Activated CD8-positive, alpha-beta T cell treated with anti-CD3 and anti-CD28 coated beads for 36 hours (primary cell): Measurements from ENCODE around the gene PLEKHF1. TPM values are rescaled to one million over a fixed set of nuclear protein-coding genes. Genes with fewer than 3 reads are reported as not detected.
A peak's percentile ranks its signal among the peaks of the same experiment; 100 is the strongest.

Source experiments
- ATAC-seq: fragments of 200-7000 bp; cut with Tn5 transposase; one replicate; pipeline ENCODE4 v1.10.0; 2021; ENCODE audit warnings: mild to moderate bottlenecking, moderate library complexity
- CTCF ChIA-PET: fragments of 350-600 bp; sonication (Branson Sonifier 250); formaldehyde crosslinking; loops from one replicate; lab custom pipeline; 2021; ENCODE audit warnings: antibody characterized with exemption; lab: Charles Lee
- POLR2A ChIA-PET: fragments of 350-600 bp; sonication (Branson Sonifier 250); formaldehyde crosslinking; loops from one replicate; lab custom pipeline; 2021; ENCODE audit warnings: antibody characterized with exemption; lab: Charles Lee
- DNase-seq: peaks from one replicate; pipeline ENCODE4 v3.0.0-alpha.2; 2020
- H3K27ac Mint-ChIP-seq: one replicate; pipeline ENCODE4 v1.8.0; 2021; ENCODE audit warnings: mild to moderate bottlenecking, mixed read lengths
- H3K27me3 Mint-ChIP-seq: one replicate; pipeline ENCODE4 v1.8.0; 2021; ENCODE audit warnings: mixed read lengths
- H3K36me3 Mint-ChIP-seq: one replicate; pipeline ENCODE4 v1.8.0; 2021; ENCODE audit warnings: low read depth, mixed read lengths
- H3K4me1 Mint-ChIP-seq: one replicate; pipeline ENCODE4 v1.8.0; 2021; ENCODE audit warnings: low read depth, mixed read lengths
- H3K4me3 Mint-ChIP-seq: one replicate; pipeline ENCODE4 v1.8.0; 2021; ENCODE audit warnings: mild to moderate bottlenecking, moderate library complexity, mixed read lengths
- H3K9me3 Mint-ChIP-seq: one replicate; pipeline ENCODE4 v1.8.0; 2021; ENCODE audit warnings: mixed read lengths
- CTCF ChIP-seq: fragments of 200-600 bp; IDR thresholded peaks from one replicate; pipeline ENCODE4 v1.8.0; 2022; ENCODE audit warnings: antibody characterized with exemption, mild to moderate bottlenecking
- intact Hi-C: fragments of 100-400 bp; cut with micrococcal nuclease; formaldehyde crosslinking; loops from one replicate; pipeline ENCODE4 v1.10.0; 2022
- total RNA-seq, 2 experiments: library from RNA; stranded (reverse); gene quantifications; one replicate each; pipeline ENCODE4 v1.2.3, GENCODE V29; 2021

PLEKHF1 gene
- total RNA-seq, 2 experiments from 2014 or later: 30.4 to 31.7 TPM

DNA sequence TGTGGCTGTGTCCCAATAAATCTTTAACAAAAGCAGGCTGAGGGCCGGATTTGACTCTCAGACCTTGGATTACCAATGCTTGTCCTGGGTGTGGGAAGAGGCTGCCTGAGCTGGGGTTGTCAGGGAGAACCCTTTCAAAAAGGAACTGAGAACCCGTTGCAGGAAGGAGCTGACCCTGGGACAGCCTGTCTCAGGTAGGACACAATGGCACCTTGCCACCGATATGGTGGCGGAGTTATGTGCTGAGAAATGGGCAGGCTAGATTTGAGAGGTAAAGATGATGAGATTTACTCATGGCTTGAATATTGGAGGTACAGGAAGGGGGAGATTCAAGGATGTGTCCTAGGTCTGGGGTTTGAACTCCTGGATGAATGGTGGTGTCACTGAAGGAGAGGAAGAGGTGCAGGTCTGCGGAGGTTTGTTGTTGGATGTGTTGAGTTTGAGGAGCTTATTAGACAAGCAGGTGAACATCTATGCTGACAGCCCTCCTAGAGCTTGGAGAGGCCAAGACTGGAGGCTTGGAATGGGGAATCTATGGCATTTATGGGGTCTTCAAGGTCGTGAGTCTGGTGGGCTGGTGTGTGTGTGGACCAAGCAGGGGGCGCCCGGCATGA is 7.2 kb downstream of the PLEKHF1 start:
- H3K9me3 Mint-ChIP-seq: no peaks in the 10 kb centered on the region
- peaks cover 92% of the 10 kb centered on the region for H3K4me1 Mint-ChIP-seq
- ChIA-PET POLR2A (interaction anchor here (1.0 to 3.6 kb wide), 15 partner anchors 7 to 66 kb away, joined by 3 to 30 read pairs (median 7); partner anchors contain the start of genes C19orf12 and POP4), CTCF (interaction anchor here (0.7 to 5.5 kb wide), 15 partner anchors 9 to 68 kb away, joined by 3 to 49 read pairs (median 9); partner anchors contain the start of genes C19orf12 and POP4)
- peak overlapping the region; percentile 90 for H3K27ac Mint-ChIP-seq
- intact Hi-C loops: no loop called here
- no peaks in the 10 kb centered on the region for H3K27me3 Mint-ChIP-seq
- no peak for TF ChIP-seq CTCF
- peak overlapping the region; percentile 52 for H3K4me3 Mint-ChIP-seq
- ATAC-seq (no peak), DNase-seq (peak; percentile 30)
- peaks cover 71% of the 10 kb centered on the region for H3K36me3 Mint-ChIP-seq

GRCh38 chr19:29672933-29673336 is 7.7 kb downstream of the PLEKHF1 start:
- Mint-ChIP-seq H3K36me3 (peaks cover 67% of the 10 kb centered on the region), H3K4me3 (peak overlapping the region; percentile 52), H3K27ac (peak overlapping the region; percentile 90), H3K27me3 (no peaks in the 10 kb centered on the region), H3K9me3 (no peaks in the 10 kb centered on the region), H3K4me1 (peaks cover 92% of the 10 kb centered on the region)
- no peak for TF ChIP-seq CTCF
- CTCF ChIA-PET: interaction anchor here (1.0 to 5.5 kb wide), 10 partner anchors 8 to 66 kb away, joined by 3 to 49 read pairs (median 21); partner anchors contain the start of genes C19orf12 and POP4
- intact Hi-C loops: no loop called here
- POLR2A ChIA-PET: interaction anchor here (1.2 to 3.6 kb wide), 12 partner anchors 9 to 67 kb away, joined by 3 to 30 read pairs (median 10); partner anchors contain the start of genes C19orf12 and POP4
- DNase-seq (peak; percentile 95), ATAC-seq (peak; percentile 75)

DNA sequence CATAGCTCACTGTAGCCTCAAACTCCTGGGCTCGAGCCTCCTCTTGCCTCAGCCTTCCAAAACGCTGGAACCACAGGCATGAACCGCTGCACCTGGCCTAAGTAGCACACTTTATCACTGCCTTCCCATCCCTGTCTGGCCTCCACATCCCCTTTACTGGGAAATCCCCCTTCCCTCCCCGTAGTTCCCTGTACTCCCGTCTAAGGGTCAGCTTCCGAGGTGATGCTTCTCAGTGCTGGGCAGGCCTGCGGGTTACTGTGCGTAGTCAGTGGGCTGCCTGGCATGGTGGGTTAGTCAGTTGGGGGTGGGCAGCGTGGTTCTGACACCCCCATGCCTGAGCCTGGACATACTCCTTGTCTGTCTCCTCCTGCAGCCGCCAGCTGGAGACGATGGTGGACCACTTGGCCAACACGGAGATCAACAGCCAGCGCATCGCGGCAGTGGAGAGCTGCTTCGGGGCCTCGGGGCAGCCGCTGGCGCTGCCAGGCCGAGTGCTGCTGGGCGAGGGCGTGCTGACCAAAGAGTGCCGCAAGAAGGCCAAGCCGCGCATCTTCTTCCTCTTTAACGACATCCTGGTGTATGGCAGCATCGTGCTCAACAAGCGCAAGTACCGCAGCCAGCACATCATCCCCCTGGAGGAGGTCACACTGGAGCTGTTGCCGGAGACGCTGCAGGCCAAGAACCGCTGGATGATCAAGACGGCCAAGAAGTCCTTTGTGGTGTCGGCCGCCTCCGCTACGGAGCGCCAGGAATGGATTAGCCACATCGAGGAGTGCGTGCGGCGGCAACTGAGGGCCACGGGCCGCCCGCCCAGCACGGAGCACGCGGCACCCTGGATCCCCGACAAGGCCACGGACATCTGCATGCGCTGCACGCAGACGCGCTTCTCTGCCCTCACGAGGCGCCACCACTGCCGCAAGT is 8.4 kb downstream of the PLEKHF1 start:
- no peak for TF ChIP-seq CTCF
- Mint-ChIP-seq H3K4me3 (peak overlapping the region; percentile 52), H3K27ac (peak overlapping the region; percentile 90), H3K9me3 (no peaks in the 10 kb centered on the region), H3K4me1 (peaks cover 92% of the 10 kb centered on the region), H3K27me3 (no peaks in the 10 kb centered on the region), H3K36me3 (peaks cover 62% of the 10 kb centered on the region)
- CTCF ChIA-PET: interaction anchor here (0.6 to 5.5 kb wide), 10 partner anchors 12 to 74 kb away, joined by 3 to 49 read pairs (median 21); partner anchors contain the start of genes C19orf12 and POP4
- no peak for ATAC-seq
- POLR2A ChIA-PET: interaction anchor here (1.2 to 3.6 kb wide), 11 partner anchors 8 to 68 kb away, joined by 3 to 30 read pairs (median 12); partner anchors contain the start of genes C19orf12 and POP4
- no peak for DNase-seq
- intact Hi-C loops: no loop called here

DNA sequence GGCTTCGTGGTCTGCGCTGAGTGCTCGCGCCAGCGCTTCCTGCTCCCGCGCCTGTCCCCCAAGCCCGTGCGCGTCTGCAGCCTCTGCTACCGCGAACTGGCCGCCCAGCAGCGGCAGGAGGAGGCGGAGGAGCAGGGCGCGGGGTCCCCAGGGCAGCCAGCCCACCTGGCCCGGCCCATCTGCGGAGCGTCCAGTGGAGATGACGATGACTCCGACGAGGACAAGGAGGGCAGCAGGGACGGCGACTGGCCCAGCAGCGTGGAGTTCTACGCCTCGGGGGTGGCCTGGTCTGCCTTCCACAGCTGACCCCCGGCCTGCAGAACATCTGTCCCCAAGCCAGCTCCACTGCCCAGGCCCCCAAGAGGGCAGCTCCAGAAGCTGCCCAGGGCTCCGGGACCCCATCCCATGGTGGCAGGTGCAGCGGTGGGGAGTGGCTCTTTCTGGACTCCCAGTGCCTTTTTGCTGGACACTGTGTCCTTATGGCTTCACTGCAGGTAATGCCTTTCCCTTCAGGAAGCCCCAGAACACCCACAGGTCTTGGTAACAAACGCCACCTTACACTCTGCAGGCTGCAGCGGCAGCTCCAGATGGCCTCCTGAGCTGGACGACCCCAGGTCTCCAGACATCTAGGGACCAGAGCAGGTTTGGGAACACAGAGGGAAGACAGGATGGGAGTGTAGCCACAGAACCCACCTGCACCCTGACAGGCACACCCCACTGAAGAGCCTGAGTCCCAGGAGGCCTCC is 9.3 kb downstream of the PLEKHF1 start:
- CTCF ChIA-PET: interaction anchor here (1.2 to 5.5 kb wide), 3 partner anchors 32 to 63 kb away, joined by 3 to 49 read pairs (median 9); no protein-coding TSS in a partner anchor
- POLR2A ChIA-PET: interaction anchor here (3.6 to 8.7 kb wide), 2 partner anchors 8 to 68 kb away, joined by 21 to 59 read pairs; partner anchors contain the start of genes PLEKHF1 and POP4
- DNase-seq (no peak), ATAC-seq (no peak)
- H3K36me3 Mint-ChIP-seq: peaks cover 57% of the 10 kb centered on the region
- H3K4me1 Mint-ChIP-seq: peaks cover 89% of the 10 kb centered on the region
- no peaks in the 10 kb centered on the region for H3K27me3 Mint-ChIP-seq
- no peak overlapping the region for H3K27ac Mint-ChIP-seq
- H3K9me3 Mint-ChIP-seq: no peaks in the 10 kb centered on the region
- TF ChIP-seq CTCF: no peak
- intact Hi-C loops: no loop called here
- H3K4me3 Mint-ChIP-seq: no peak overlapping the region
